Measurements from ENCODE around the gene MYO9B. TPM values are rescaled to one million over a fixed set of nuclear protein-coding genes. Genes with fewer than 3 reads are reported as not detected.
A peak's percentile ranks its signal among the peaks of the same experiment; 100 is the strongest.

Gene MYO9B
- total and polyA plus RNA-seq, 2 of the 13 experiments (the other 11 are each of a cell fraction or from before 2014, with no cell fraction given): 18.0 to 18.3 TPM

GRCh38 chr19:17215127-17215971, 139.8 kb downstream of the MYO9B start, which contains the start of gene USE1 (continued):
- peak; percentile 65; the same call in 1 of the 2 replicates for TF ChIP-seq MXD1 (CRISPR knock-in tag; IDR thresholded peaks at IDR 0.05)
- peak; percentile 85 for TF ChIP-seq SIN3A (IDR thresholded peaks at IDR 0.05; ENCODE audit: borderline replicate concordance, low read depth, low read length)
- TF ChIP-seq TSC22D2 (CRISPR knock-in tag; IDR thresholded peaks at IDR 0.05; ENCODE audit: borderline replicate concordance): 0 out of 2 replicates have a peak, but pooled peaks have one; percentile 23
- peak; percentile 51; the same call in 1 of the 2 replicates for TF ChIP-seq ZNF503 (CRISPR knock-in tag; IDR thresholded peaks at IDR 0.05)
- peak; percentile 6; the same call in 1 of the 2 replicates for TF ChIP-seq CREB1 (IDR thresholded peaks at IDR 0.05)
- TF ChIP-seq CREB1 (CRISPR knock-in tag; IDR thresholded peaks at IDR 0.05): peak; percentile 70
- peak; percentile 51; the same call in 1 of the 2 replicates for TF ChIP-seq ISL2 (CRISPR knock-in tag; IDR thresholded peaks at IDR 0.05)
- peak; percentile 75 for TF ChIP-seq TFDP2 (CRISPR knock-in tag; IDR thresholded peaks at IDR 0.05)
- TF ChIP-seq ZNF333 (CRISPR knock-in tag; IDR thresholded peaks at IDR 0.05; ENCODE audit: borderline replicate concordance): peak; percentile 55; the same call in 1 of the 2 replicates
- TF ChIP-seq HNRNPL (IDR thresholded peaks at IDR 0.05; ENCODE audit: low read depth, low read length): peak; percentile 81
- TF ChIP-seq KLF15 (CRISPR knock-in tag; IDR thresholded peaks at IDR 0.05; ENCODE audit: borderline replicate concordance): peak; percentile 58; the same call in 1 of the 2 replicates
- TF ChIP-seq SMARCC2 (IDR thresholded peaks at IDR 0.05): no peak
- TF ChIP-seq SKIL (CRISPR knock-in tag; IDR thresholded peaks at IDR 0.05; ENCODE audit: borderline replicate concordance): no peak
- peak; percentile 99 for TF ChIP-seq YY1 (IDR thresholded peaks at IDR 0.05; ENCODE audit: insufficient read depth, insufficient replicate concordance, low read depth, low read length)
- peak; percentile 69 for TF ChIP-seq ATF7-NPFF (CRISPR knock-in tag; IDR thresholded peaks at IDR 0.05; ENCODE audit: low read depth)
- TF ChIP-seq SAFB2 (CRISPR knock-in tag; IDR thresholded peaks at IDR 0.05; ENCODE audit: borderline replicate concordance, low read depth): peak; percentile 21; the same call in 1 of the 2 replicates
- TF ChIP-seq ZNF547 (CRISPR knock-in tag; IDR thresholded peaks at IDR 0.05): no peak
- peak; percentile 73 to 96 for TF ChIP-seq POLR2A (IDR thresholded peaks at IDR 0.05; ENCODE audit: insufficient read depth in 1 of 2, low read depth in 2 of 2, low read length in 2 of 2)
- TF ChIP-seq PAXIP1 (CRISPR knock-in tag; conservative IDR thresholded peaks at IDR 0.05): peak; percentile 12; the same call in 1 of the 2 replicates
